CD14-positive monocyte (primary cell): ENCODE results near the gene PLEKHN1. TPM values are rescaled to one million over a fixed set of nuclear protein-coding genes. Genes with fewer than 3 reads are reported as not detected.

ENCODE experiments used
- DNase-seq, 3 donors: peaks; one replicate each; pipeline ENCODE4 v3.0.0-alpha.2; 2011 to 2022
- H2AFZ ChIP-seq: 2 replicates; pipeline ENCODE4 v1.6.0; 2012; ENCODE audit warnings: mild to moderate bottlenecking, low read depth, low read length, inconsistent platforms; ENCODE audit not compliant: insufficient read depth, poor library complexity, severe bottlenecking
- H3K27ac ChIP-seq, 2 donors: 1 replicate in 1 of 2; 2 replicates in 1 of 2; pipeline ENCODE4 v1.5.1; 2012 to 2013; ENCODE audit warnings: low read length in 2 of 2, control low read depth in 1 of 2, inconsistent platforms in 1 of 2, low read depth in 1 of 2, mild to moderate bottlenecking in 1 of 2
- H3K27me3 ChIP-seq, 2 donors: one replicate each; pipeline versions ENCODE4 v1.6.0 to v1.6.1; 2011 to 2013; ENCODE audit warnings: low read length in 2 of 2; ENCODE audit not compliant: control insufficient read depth in 2 of 2, insufficient read depth in 2 of 2
- H3K36me3 ChIP-seq, 2 donors: replicated peaks in 1 of 2; 1 replicate in 1 of 2; 2 replicates in 1 of 2; pipeline versions ENCODE4 v1.5.1 to v1.6.1; 2012 to 2013; ENCODE audit warnings: low read length in 2 of 2, control low read depth in 1 of 2, inconsistent platforms in 1 of 2, mild to moderate bottlenecking in 1 of 2; ENCODE audit not compliant: insufficient read depth in 2 of 2, control insufficient read depth in 1 of 2
- H3K4me1 ChIP-seq, 2 donors: 1 replicate in 1 of 2; 2 replicates in 1 of 2; pipeline versions ENCODE4 v1.5.1 to v1.6.1; 2012 to 2013; ENCODE audit warnings: low read length in 2 of 2, control low read depth in 1 of 2, inconsistent platforms in 1 of 2, mild to moderate bottlenecking in 1 of 2, moderate library complexity in 1 of 2; ENCODE audit not compliant: insufficient read depth in 2 of 2, control insufficient read depth in 1 of 2
- H3K4me2 ChIP-seq: replicated peaks from 2 replicates; pipeline ENCODE3; 2012; ENCODE audit warnings: low read length, moderate library complexity, mild to moderate bottlenecking; ENCODE audit not compliant: poor library complexity, severe bottlenecking; ENCODE audit errors: extremely low read depth
- H3K4me3 ChIP-seq, 3 experiments: fragments of 200-600 bp in 1 of 3; sonication (generic) in 1 of 3; replicated peaks in 1 of 3; 1 replicate in 2 of 3; 2 replicates in 1 of 3; pipeline ENCODE4 v1.5.1; 2011 to 2013; ENCODE audit warnings: low read length in 3 of 3, mild to moderate bottlenecking in 3 of 3, control low read depth in 2 of 3, low read depth in 2 of 3, inconsistent platforms in 1 of 3, moderate library complexity in 1 of 3
- H3K79me2 ChIP-seq: 2 replicates; pipeline ENCODE4 v1.6.0; 2012; ENCODE audit warnings: mild to moderate bottlenecking, control low read depth, inconsistent platforms, low read length, moderate library complexity; ENCODE audit not compliant: insufficient read depth
- H3K9ac ChIP-seq: 2 replicates; pipeline ENCODE4 v1.6.0; 2017; ENCODE audit warnings: low read length, mild to moderate bottlenecking; ENCODE audit not compliant: insufficient read depth, poor library complexity, severe bottlenecking
- H3K9me3 ChIP-seq, 2 donors: replicated peaks in 1 of 2; 1 replicate in 1 of 2; 2 replicates in 1 of 2; pipeline versions ENCODE4 v1.5.1 to v1.6.1; 2012 to 2013; ENCODE audit warnings: low read length in 2 of 2, control low read depth in 1 of 2; ENCODE audit not compliant: control insufficient read depth in 1 of 2, insufficient read depth in 1 of 2
- H4K20me1 ChIP-seq: 2 replicates; pipeline ENCODE4 v1.6.0; 2012; ENCODE audit warnings: mild to moderate bottlenecking, low read length, control low read depth, moderate library complexity; ENCODE audit not compliant: insufficient read depth
- H3K27ac Mint-ChIP-seq, 7 donors: one replicate each; pipeline ENCODE4 v1.8.0; 2020; ENCODE audit warnings: mild to moderate bottlenecking in 7 of 7, mixed read lengths in 7 of 7, moderate library complexity in 6 of 7, inconsistent platforms in 2 of 7
- H3K27me3 Mint-ChIP-seq, 3 donors: one replicate each; pipeline ENCODE4 v1.8.0; 2021 to 2022; ENCODE audit warnings: low read depth in 3 of 3, mild to moderate bottlenecking in 3 of 3, mixed read lengths in 3 of 3, moderate library complexity in 3 of 3, inconsistent platforms in 1 of 3
- H3K36me3 Mint-ChIP-seq, 2 donors: one replicate each; pipeline ENCODE4 v1.8.0; 2020; ENCODE audit warnings: mixed read lengths in 2 of 2, inconsistent platforms in 1 of 2, mild to moderate bottlenecking in 1 of 2
- H3K4me1 Mint-ChIP-seq: one replicate; pipeline ENCODE4 v1.8.0; 2020; ENCODE audit warnings: mild to moderate bottlenecking, mixed read lengths
- H3K4me3 Mint-ChIP-seq, 2 donors: one replicate each; pipeline ENCODE4 v1.8.0; 2020; ENCODE audit warnings: mild to moderate bottlenecking in 2 of 2, mixed read lengths in 2 of 2, moderate library complexity in 1 of 2
- H3K9me3 Mint-ChIP-seq, 7 donors: one replicate each; pipeline ENCODE4 v1.8.0; 2020 to 2022; ENCODE audit warnings: mixed read lengths in 7 of 7, mild to moderate bottlenecking in 6 of 7, moderate library complexity in 6 of 7, inconsistent platforms in 2 of 7
- WGBS: methylation state at CpG from one replicate; pipeline ENCODE4 v1.1.5; 2013; ENCODE audit warnings: missing lambda C conversion rate; ENCODE audit not compliant: insufficient coverage; 5-methylcytosine and 5-hydroxymethylcytosine counted together
- intact Hi-C, 2 donors: fragments of 100-400 bp; cut with micrococcal nuclease; formaldehyde crosslinking; loops; one replicate each; pipeline versions ENCODE4 v1.15.0 to v1.15.1; 2023
- polyA plus RNA-seq, 3 donors: library from polyadenylated mRNA; depleted of rRNA in 1 of 3; unstranded in 2 of 3; stranded (reverse) in 1 of 3; fragments of 300-500 nt in 2 of 3; fragments of >200 nt in 1 of 3; fragmentation: Illumina TruSeq in 2 of 3; gene quantifications; 1 replicate in 2 of 3; 2 replicates in 1 of 3; pipeline ENCODE4 v1.2.3, GENCODE V29; 2012 to 2021
- TF ChIP-seq, protein P1 (sequence below): fragments of 200-600 bp; IDR thresholded peaks from one replicate; pipeline ENCODE4 v1.8.0; 2022; ENCODE audit warnings: antibody characterized with exemption, mild to moderate bottlenecking

PLEKHN1 gene
- polyA plus RNA-seq, 3 donors, result 0.21 to 1.5 (median 0.62) TPM

DNA sequence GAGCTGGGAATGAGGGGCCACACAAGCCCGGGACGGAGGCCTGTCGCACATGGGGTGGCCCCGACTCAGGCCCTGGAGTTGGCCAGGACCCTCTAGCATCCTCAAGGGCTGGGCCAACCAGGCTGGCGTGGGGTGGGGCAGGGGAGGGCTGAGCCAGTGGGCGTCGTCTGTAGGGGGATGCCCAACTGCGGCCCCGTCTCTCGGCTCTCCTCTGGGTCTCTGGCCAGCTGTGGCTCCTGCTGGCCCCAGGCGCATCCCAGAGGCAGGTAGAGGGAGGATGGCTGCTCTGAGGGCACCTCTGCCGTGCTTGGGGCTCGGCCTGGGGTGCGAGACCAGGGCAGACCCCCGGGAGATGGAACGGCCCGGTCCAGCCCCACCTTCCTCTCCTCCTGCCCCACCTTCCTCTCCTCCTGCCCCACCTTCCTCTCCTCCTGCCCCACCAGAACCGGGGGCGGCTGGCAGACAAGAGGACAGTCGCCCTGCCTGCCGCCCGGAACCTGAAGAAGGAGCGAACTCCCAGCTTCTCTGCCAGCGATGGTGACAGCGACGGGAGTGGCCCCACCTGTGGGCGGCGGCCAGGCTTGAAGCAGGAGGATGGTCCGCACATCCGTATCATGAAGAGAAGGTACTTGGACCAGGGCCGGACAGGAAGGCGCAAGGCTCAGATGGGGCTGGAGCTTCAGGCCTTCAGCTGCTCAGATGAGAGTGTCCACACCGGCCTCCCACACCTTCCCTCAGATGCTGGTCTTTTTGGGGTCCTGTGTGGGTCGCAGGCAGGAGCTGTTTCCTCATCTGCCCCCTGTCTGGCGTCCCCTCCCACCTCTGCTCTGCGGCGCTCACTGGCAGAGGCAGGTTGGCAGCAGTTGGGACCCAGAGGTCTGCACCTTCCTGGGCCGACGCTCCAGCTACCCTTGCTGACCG is 36.3 kb upstream of the PLEKHN1 start:
- no peaks in the 10 kb centered on the region for H3K36me3 Mint-ChIP-seq
- H4K20me1 ChIP-seq, result no peaks in the 10 kb centered on the region
- H3K4me1 Mint-ChIP-seq, result peaks cover 4% of the 10 kb centered on the region
- H3K27ac ChIP-seq, result no peak overlapping the region
- intact Hi-C loops, result no loop called here
- TF ChIP-seq, protein P1, sequence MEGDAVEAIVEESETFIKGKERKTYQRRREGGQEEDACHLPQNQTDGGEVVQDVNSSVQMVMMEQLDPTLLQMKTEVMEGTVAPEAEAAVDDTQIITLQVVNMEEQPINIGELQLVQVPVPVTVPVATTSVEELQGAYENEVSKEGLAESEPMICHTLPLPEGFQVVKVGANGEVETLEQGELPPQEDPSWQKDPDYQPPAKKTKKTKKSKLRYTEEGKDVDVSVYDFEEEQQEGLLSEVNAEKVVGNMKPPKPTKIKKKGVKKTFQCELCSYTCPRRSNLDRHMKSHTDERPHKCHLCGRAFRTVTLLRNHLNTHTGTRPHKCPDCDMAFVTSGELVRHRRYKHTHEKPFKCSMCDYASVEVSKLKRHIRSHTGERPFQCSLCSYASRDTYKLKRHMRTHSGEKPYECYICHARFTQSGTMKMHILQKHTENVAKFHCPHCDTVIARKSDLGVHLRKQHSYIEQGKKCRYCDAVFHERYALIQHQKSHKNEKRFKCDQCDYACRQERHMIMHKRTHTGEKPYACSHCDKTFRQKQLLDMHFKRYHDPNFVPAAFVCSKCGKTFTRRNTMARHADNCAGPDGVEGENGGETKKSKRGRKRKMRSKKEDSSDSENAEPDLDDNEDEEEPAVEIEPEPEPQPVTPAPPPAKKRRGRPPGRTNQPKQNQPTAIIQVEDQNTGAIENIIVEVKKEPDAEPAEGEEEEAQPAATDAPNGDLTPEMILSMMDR, result no peak
- H3K9me3 Mint-ChIP-seq, result peaks cover 0 to 7% (median under 1%) of the 10 kb centered on the region in 7 donors
- H3K4me2 ChIP-seq, result no peak overlapping the region
- peaks cover 0 to 7% of the 10 kb centered on the region in 2 donors for H3K4me1 ChIP-seq
- H3K79me2 ChIP-seq, result no peaks in the 10 kb centered on the region
- no peaks in the 10 kb centered on the region for H3K9me3 ChIP-seq
- peaks cover 34 to 71% (median 41%) of the 10 kb centered on the region in 3 donors for H3K27me3 Mint-ChIP-seq
- peaks cover 10 to 45% of the 10 kb centered on the region in 2 donors for H3K27me3 ChIP-seq
- H3K36me3 ChIP-seq, result no peaks in the 10 kb centered on the region
- H3K27ac Mint-ChIP-seq, result peak overlapping the region in 1 of 7 donors; percentile 42
- no peak overlapping the region for H3K9ac ChIP-seq
- no peak overlapping the region for H3K4me3 Mint-ChIP-seq
- H2AFZ ChIP-seq, result no peak overlapping the region
- H3K4me3 ChIP-seq, result no peak overlapping the region
- 94% methylated on average over 33 of the region's 40 CpGs for WGBS
- DNase-seq, result no peak

DNA sequence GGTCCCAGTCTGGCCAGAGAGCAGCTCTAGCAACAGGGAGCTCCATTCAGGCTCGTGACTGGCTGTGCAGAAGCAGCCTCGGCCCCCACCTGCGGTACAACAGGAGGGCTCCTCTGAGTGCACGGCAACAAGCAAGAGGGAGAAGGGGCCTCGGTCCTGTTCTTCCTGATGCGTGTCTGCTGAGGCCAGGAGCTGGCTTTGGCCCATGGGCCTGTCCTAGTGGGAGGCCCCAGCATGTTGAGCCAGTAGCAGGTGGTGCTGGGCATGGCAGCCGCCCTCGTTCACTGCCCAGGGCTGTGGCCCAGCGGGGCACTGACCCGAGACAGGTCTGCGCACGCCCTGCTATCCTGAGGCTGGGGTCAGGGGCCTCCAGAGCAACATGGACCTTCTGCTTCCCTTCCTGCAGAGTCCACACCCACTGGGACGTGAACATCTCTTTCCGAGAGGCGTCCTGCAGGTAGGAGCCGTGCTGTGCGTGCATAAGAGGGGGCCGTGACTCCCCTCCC is 35.6 kb upstream of the PLEKHN1 start:
- H3K4me1 ChIP-seq, result no peaks in the 10 kb centered on the region
- no peak overlapping the region for H3K27ac ChIP-seq
- Mint-ChIP-seq H3K27me3 (peaks cover 38 to 71% (median 43%) of the 10 kb centered on the region in 3 donors), H3K4me3 (no peak overlapping the region), H3K36me3 (no peaks in the 10 kb centered on the region), H3K4me1 (peaks cover 2% of the 10 kb centered on the region), H3K9me3 (peaks cover 0 to 6% (median 2%) of the 10 kb centered on the region in 7 donors), H3K27ac (no peak overlapping the region)
- no peaks in the 10 kb centered on the region for H3K9me3 ChIP-seq
- H3K4me3 ChIP-seq, result no peak overlapping the region
- intact Hi-C loops, result no loop called here
- TF ChIP-seq, protein P1, result no peak
- 86% methylated on average over 12 of the region's 18 CpGs for WGBS
- peaks cover 12 to 48% of the 10 kb centered on the region in 2 donors for H3K27me3 ChIP-seq
- H3K9ac ChIP-seq, result no peak overlapping the region
- H4K20me1 ChIP-seq, result no peaks in the 10 kb centered on the region
- DNase-seq, result no peak
- H3K36me3 ChIP-seq, result no peaks in the 10 kb centered on the region
- H3K4me2 ChIP-seq, result no peak overlapping the region
- no peaks in the 10 kb centered on the region for H3K79me2 ChIP-seq
- no peak overlapping the region for H2AFZ ChIP-seq
